Activated naive CD8-positive, alpha-beta T cell (primary cell): Measurements from ENCODE around the gene SPRED2.

ENCODE experiments used
- H3K27ac Mint-ChIP-seq: one replicate; pipeline ENCODE4 v1.8.0; 2021; ENCODE audit warnings: mixed read lengths
- H3K27me3 Mint-ChIP-seq: one replicate; pipeline ENCODE4 v1.8.0; 2021; ENCODE audit warnings: mixed read lengths
- H3K36me3 Mint-ChIP-seq: one replicate; pipeline ENCODE4 v1.8.0; 2021; ENCODE audit warnings: mixed read lengths
- H3K4me1 Mint-ChIP-seq: one replicate; pipeline ENCODE4 v1.8.0; 2021; ENCODE audit warnings: low read depth, mixed read lengths
- H3K4me3 Mint-ChIP-seq: one replicate; pipeline ENCODE4 v1.8.0; 2021; ENCODE audit warnings: mild to moderate bottlenecking, mixed read lengths
- H3K9me3 Mint-ChIP-seq: one replicate; pipeline ENCODE4 v1.8.0; 2021; ENCODE audit warnings: low read depth, mixed read lengths

The SPRED2 gene

DNA sequence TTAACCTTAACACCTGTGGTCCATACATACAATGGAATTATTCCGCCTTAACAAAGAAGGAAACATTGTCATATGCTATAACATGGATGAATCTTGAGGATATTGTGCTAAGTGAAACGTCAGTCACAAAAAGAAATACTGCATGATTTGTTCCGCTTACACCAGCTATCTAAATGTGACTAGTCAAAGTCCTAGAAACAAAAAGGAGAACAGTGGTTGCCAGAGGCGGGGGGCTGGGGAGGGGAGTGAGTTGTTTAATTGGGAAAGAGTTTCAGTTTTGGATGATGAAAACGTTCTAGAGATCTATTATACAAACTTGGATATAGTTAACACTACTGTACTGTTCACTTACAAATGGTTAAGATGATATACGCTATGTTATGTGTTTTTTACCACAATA is 72.0 kb downstream of the SPRED2 start:
- no peaks in the 10 kb centered on the region for H3K36me3 Mint-ChIP-seq
- H3K4me1 Mint-ChIP-seq, result peaks cover 20% of the 10 kb centered on the region
- H3K9me3 Mint-ChIP-seq, result no peaks in the 10 kb centered on the region
- H3K27ac Mint-ChIP-seq, result no peak overlapping the region
- H3K4me3 Mint-ChIP-seq, result no peak overlapping the region
- peaks cover 1% of the 10 kb centered on the region for H3K27me3 Mint-ChIP-seq

GRCh38 chr2:65358678-65359400 is 73.6 kb downstream of the SPRED2 start:
- H3K4me1 Mint-ChIP-seq, result peaks cover 20% of the 10 kb centered on the region
- no peak overlapping the region for H3K4me3 Mint-ChIP-seq
- no peaks in the 10 kb centered on the region for H3K36me3 Mint-ChIP-seq
- H3K27me3 Mint-ChIP-seq, result peaks cover 1% of the 10 kb centered on the region
- H3K27ac Mint-ChIP-seq, result no peak overlapping the region
- no peaks in the 10 kb centered on the region for H3K9me3 Mint-ChIP-seq

DNA sequence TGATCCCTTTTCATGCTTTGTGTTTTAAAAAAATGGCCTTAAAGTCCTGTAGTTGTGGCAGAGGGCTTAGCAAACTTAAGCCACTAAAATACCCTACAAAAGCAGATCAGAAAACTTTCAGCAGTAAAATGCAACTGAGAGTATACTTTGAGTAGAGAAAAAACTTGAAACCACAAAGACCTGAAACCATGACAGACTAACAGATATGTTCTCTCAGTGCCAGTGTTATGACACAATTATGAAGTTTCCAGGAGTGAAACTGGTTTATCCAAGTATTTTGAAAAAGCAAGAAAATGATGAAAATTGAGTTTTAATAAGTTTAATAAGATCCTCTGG is 74.5 kb downstream of the SPRED2 start:
- Mint-ChIP-seq H3K27ac (peak overlapping the region; percentile 29), H3K36me3 (no peaks in the 10 kb centered on the region), H3K4me3 (no peak overlapping the region), H3K9me3 (no peaks in the 10 kb centered on the region), H3K4me1 (peaks cover 20% of the 10 kb centered on the region), H3K27me3 (peaks cover 1% of the 10 kb centered on the region)

DNA sequence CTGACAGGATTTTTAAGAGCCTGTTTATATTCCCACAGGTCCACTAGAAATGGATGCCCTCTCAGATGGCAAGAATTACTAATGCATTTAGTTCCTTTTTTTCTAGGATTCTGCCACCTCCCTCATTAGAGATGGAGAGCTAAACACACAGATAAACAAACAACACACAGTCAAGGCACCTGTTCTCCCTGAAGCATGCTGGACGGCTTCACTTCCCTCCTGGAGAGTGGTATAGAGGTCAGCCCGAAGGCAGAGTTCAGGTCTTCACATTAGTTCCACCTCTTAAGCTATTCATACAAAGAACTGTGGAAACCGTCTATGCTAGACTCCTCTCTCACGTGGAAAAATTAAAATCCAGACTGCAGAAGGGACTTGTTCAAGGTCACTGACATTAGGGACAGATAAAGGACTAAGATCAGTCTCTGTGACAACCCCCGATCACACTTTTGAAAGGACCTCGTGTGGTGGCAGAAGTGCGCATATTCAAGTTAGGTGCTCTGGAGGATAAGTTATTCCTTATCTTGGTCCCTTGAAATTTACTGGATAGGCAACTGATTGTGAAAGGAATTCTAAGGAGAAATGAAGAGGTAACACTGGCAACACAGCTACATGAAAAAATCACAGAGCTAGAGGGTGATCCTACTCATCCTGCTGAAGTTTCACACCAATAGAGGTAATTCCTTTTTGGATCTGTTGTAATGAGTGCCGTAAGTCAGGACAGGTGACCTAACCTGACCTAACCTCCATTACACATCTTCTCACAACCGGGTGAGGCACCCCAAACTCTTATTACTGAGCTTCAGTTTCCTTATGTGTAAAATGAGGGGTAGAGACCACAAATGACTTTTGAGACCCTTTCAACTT is 75.1 kb downstream of the SPRED2 start:
- H3K4me3 Mint-ChIP-seq, result no peak overlapping the region
- H3K9me3 Mint-ChIP-seq, result no peaks in the 10 kb centered on the region
- peak overlapping the region; percentile 29 for H3K27ac Mint-ChIP-seq
- H3K27me3 Mint-ChIP-seq, result peaks cover 1% of the 10 kb centered on the region
- peaks cover 20% of the 10 kb centered on the region for H3K4me1 Mint-ChIP-seq
- H3K36me3 Mint-ChIP-seq, result no peaks in the 10 kb centered on the region

GRCh38 chr2:65355186-65355831 is 77.1 kb downstream of the SPRED2 start:
- H3K4me1 Mint-ChIP-seq, result peaks cover 14% of the 10 kb centered on the region
- no peak overlapping the region for H3K27ac Mint-ChIP-seq
- no peaks in the 10 kb centered on the region for H3K9me3 Mint-ChIP-seq
- peaks cover 1% of the 10 kb centered on the region for H3K27me3 Mint-ChIP-seq
- H3K4me3 Mint-ChIP-seq, result no peak overlapping the region
- no peaks in the 10 kb centered on the region for H3K36me3 Mint-ChIP-seq

GRCh38 chr2:65354773-65355172 is 77.6 kb downstream of the SPRED2 start:
- H3K36me3 Mint-ChIP-seq, result no peaks in the 10 kb centered on the region
- no peak overlapping the region for H3K27ac Mint-ChIP-seq
- H3K9me3 Mint-ChIP-seq, result no peaks in the 10 kb centered on the region
- peaks cover 1% of the 10 kb centered on the region for H3K27me3 Mint-ChIP-seq
- peaks cover 14% of the 10 kb centered on the region for H3K4me1 Mint-ChIP-seq
- no peak overlapping the region for H3K4me3 Mint-ChIP-seq

GRCh38 chr2:65353927-65354326 is 78.5 kb downstream of the SPRED2 start:
- peaks cover 14% of the 10 kb centered on the region for H3K4me1 Mint-ChIP-seq
- H3K36me3 Mint-ChIP-seq, result no peaks in the 10 kb centered on the region
- H3K27ac Mint-ChIP-seq, result no peak overlapping the region
- no peaks in the 10 kb centered on the region for H3K9me3 Mint-ChIP-seq
- peaks cover 1% of the 10 kb centered on the region for H3K27me3 Mint-ChIP-seq
- no peak overlapping the region for H3K4me3 Mint-ChIP-seq

GRCh38 chr2:65353046-65353445 is 79.4 kb downstream of the SPRED2 start:
- Mint-ChIP-seq H3K4me3 (no peak overlapping the region), H3K27ac (no peak overlapping the region), H3K4me1 (peaks cover 9% of the 10 kb centered on the region), H3K36me3 (no peaks in the 10 kb centered on the region), H3K9me3 (no peaks in the 10 kb centered on the region), H3K27me3 (peaks cover 1% of the 10 kb centered on the region)

GRCh38 chr2:65351948-65352595 is 80.3 kb downstream of the SPRED2 start:
- Mint-ChIP-seq H3K36me3 (no peaks in the 10 kb centered on the region), H3K4me3 (no peak overlapping the region), H3K27ac (no peak overlapping the region)

GRCh38 chr2:65351234-65351947 is 81.0 kb downstream of the SPRED2 start:
- Mint-ChIP-seq H3K4me1 (peaks cover 2% of the 10 kb centered on the region), H3K36me3 (no peaks in the 10 kb centered on the region), H3K4me3 (no peak overlapping the region), H3K9me3 (no peaks in the 10 kb centered on the region), H3K27me3 (peaks cover 5% of the 10 kb centered on the region), H3K27ac (no peak overlapping the region)

More at GRCh38 chr2:65351948-65352595, 80.3 kb downstream of the SPRED2 start:
- Mint-ChIP-seq H3K27me3 (peaks cover 3% of the 10 kb centered on the region), H3K4me1 (peaks cover 2% of the 10 kb centered on the region), H3K9me3 (no peaks in the 10 kb centered on the region)

GRCh38 chr2:65350651-65351056 is 81.7 kb downstream of the SPRED2 start:
- Mint-ChIP-seq H3K4me1 (peaks cover 2% of the 10 kb centered on the region), H3K27me3 (peaks cover 5% of the 10 kb centered on the region), H3K36me3 (no peaks in the 10 kb centered on the region), H3K4me3 (no peak overlapping the region), H3K27ac (no peak overlapping the region), H3K9me3 (no peaks in the 10 kb centered on the region)

- Mint-ChIP-seq H3K4me1 (peaks cover 2% of the 10 kb centered on the region), H3K4me3 (no peak overlapping the region), H3K27me3 (peaks cover 6% of the 10 kb centered on the region), H3K9me3 (no peaks in the 10 kb centered on the region), H3K27ac (no peak overlapping the region), H3K36me3 (no peaks in the 10 kb centered on the region)
These were observed 82.5 kb downstream of the SPRED2 start for GRCh38 chr2:65349863-65350262.

- H3K36me3 Mint-ChIP-seq, result no peaks in the 10 kb centered on the region
- no peak overlapping the region for H3K27ac Mint-ChIP-seq
- no peak overlapping the region for H3K4me3 Mint-ChIP-seq
These were observed 84.5 kb downstream of the SPRED2 start for GRCh38 chr2:65347913-65348312.

DNA sequence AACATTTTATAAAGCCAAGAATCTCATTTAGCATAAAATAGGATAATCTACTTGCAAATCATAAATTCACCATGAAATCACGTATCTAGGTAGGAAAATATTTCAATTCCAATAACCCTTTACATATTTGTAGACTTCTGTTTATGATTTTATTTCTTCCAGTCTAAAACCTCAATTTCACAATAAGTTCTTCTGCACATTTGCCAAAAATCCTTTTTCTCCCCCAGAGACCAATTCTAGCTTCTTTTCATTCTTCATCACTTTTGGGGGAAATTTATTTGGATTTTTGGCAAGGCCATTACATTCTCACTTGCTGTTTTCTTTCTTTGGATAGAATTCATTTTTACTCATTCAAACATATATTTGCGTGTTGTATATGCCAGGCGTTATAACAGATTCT is 86.8 kb downstream of the SPRED2 start:
- H3K36me3 Mint-ChIP-seq, result no peaks in the 10 kb centered on the region
- peaks cover 6% of the 10 kb centered on the region for H3K27me3 Mint-ChIP-seq
- no peak overlapping the region for H3K27ac Mint-ChIP-seq
- no peaks in the 10 kb centered on the region for H3K9me3 Mint-ChIP-seq
- H3K4me3 Mint-ChIP-seq, result no peak overlapping the region
- H3K4me1 Mint-ChIP-seq, result no peaks in the 10 kb centered on the region

More at GRCh38 chr2:65347913-65348312, 84.5 kb downstream of the SPRED2 start:
- H3K9me3 Mint-ChIP-seq, result no peaks in the 10 kb centered on the region
- peaks cover 6% of the 10 kb centered on the region for H3K27me3 Mint-ChIP-seq
- H3K4me1 Mint-ChIP-seq, result peaks cover 2% of the 10 kb centered on the region
